BLaER1 treated with 17β-estradiol and CSF1 and Interleukin-3, amounts not matched to agents 10 nM and 100 nM (cell line): ENCODE results near the gene HAPLN1.
A peak's percentile ranks its signal among the peaks of the same experiment; 100 is the strongest.

Experiments
- H3K27ac ChIP-seq, 11 experiments: shearing (Covaris generic); formaldehyde crosslinking; 2 replicates each; pipeline ENCODE4 v1.8.1; 2022
- H3K27me3 ChIP-seq, 11 experiments: shearing (Covaris generic); formaldehyde crosslinking; 2 replicates each; pipeline ENCODE4 v1.8.1; 2022
- H3K36me3 ChIP-seq, 11 experiments: shearing (Covaris generic); formaldehyde crosslinking; 2 replicates each; pipeline ENCODE4 v1.8.1; 2022
- H3K4me1 ChIP-seq, 10 experiments: shearing (Covaris generic); formaldehyde crosslinking; 2 replicates each; pipeline ENCODE4 v1.8.1; 2022
- H3K4me2 ChIP-seq, 11 experiments: shearing (Covaris generic); formaldehyde crosslinking; 2 replicates each; pipeline ENCODE4 v1.8.1; 2022
- H3K4me3 ChIP-seq, 10 experiments: shearing (Covaris generic); formaldehyde crosslinking; 2 replicates each; pipeline ENCODE4 v1.8.1; 2022
- H3K9ac ChIP-seq, 11 experiments: shearing (Covaris generic); formaldehyde crosslinking; 2 replicates each; pipeline ENCODE4 v1.8.1; 2022
- H3K9me3 ChIP-seq, 11 experiments: shearing (Covaris generic); formaldehyde crosslinking; replicated peaks in 1 of 11; 2 replicates each; pipeline ENCODE4 v1.8.1; 2022
- H4K20me1 ChIP-seq, 11 experiments: shearing (Covaris generic); formaldehyde crosslinking; 2 replicates each; pipeline ENCODE4 v1.8.1; 2022
- Cebpa-rat ChIP-seq, 11 experiments: shearing (Covaris generic); IDR thresholded peaks; 2 replicates each; pipeline ENCODE4 v1.8.1; 2022

Gene HAPLN1

GRCh38 chr5:83665631-83666030, 55.0 kb downstream of the HAPLN1 start:
- Histone ChIP-seq H3K4me2 (no peak overlapping the region), H3K27me3 (peaks cover 0 to 85% (median 0%) of the 10 kb centered on the region in 11 experiments; a peak in 9 of 22 replicates), H3K36me3 (no peaks in the 10 kb centered on the region), H3K9me3 (0 out of 22 replicates have a peak, but pooled peaks cover 0 to 4% (median 0%) of the 10 kb centered on the region in 11 experiments), H3K9ac (no peak overlapping the region), H3K4me1 (no peaks in the 10 kb centered on the region), H4K20me1 (peaks cover 0 to 8% (median 0%) of the 10 kb centered on the region in 11 experiments; a peak in 2 of 22 replicates), H3K4me3 (no peak overlapping the region), H3K27ac (no peak overlapping the region)
- no peak for TF ChIP-seq Cebpa-rat (IDR thresholded peaks at IDR 0.05)

- no peak overlapping the region for H3K9ac ChIP-seq
- H3K4me1 ChIP-seq: no peaks in the 10 kb centered on the region
- peaks cover 0 to 88% (median 0%) of the 10 kb centered on the region in 11 experiments; a peak in 9 of 22 replicates for H3K27me3 ChIP-seq
- no peak overlapping the region for H3K4me2 ChIP-seq
- H3K27ac ChIP-seq: no peak overlapping the region
- H4K20me1 ChIP-seq: peaks cover 0 to 8% (median 0%) of the 10 kb centered on the region in 11 experiments; a peak in 2 of 22 replicates
- no peak overlapping the region for H3K4me3 ChIP-seq
- 0 out of 22 replicates have a peak, but pooled peaks cover 0 to 4% (median 0%) of the 10 kb centered on the region in 11 experiments for H3K9me3 ChIP-seq
- H3K36me3 ChIP-seq: no peaks in the 10 kb centered on the region
- no peak for TF ChIP-seq Cebpa-rat (IDR thresholded peaks at IDR 0.05)
Measured at GRCh38 chr5:83662558-83662957, 58.1 kb downstream of the HAPLN1 start.

GRCh38 chr5:83657807-83658525, 62.7 kb downstream of the HAPLN1 start:
- Histone ChIP-seq H3K27ac (no peak overlapping the region), H4K20me1 (peaks cover 0 to 3% (median 0%) of the 10 kb centered on the region in 11 experiments; a peak in 2 of 22 replicates), H3K9ac (no peak overlapping the region), H3K4me3 (no peak overlapping the region), H3K4me2 (no peak overlapping the region), H3K9me3 (no peaks in the 10 kb centered on the region), H3K36me3 (no peaks in the 10 kb centered on the region), H3K4me1 (peaks cover 0 to 13% (median 0%) of the 10 kb centered on the region in 10 experiments; a peak in 4 of 20 replicates), H3K27me3 (peaks cover 0 to 77% (median 0%) of the 10 kb centered on the region in 11 experiments; a peak in 8 of 22 replicates)
- peak in 4 of 11 experiments; percentile 38 to 81 (median 64); a peak in 6 of 22 replicates for TF ChIP-seq Cebpa-rat (IDR thresholded peaks at IDR 0.05)

- Histone ChIP-seq H3K27me3 (peaks cover 0 to 56% (median 0%) of the 10 kb centered on the region in 11 experiments; a peak in 8 of 22 replicates), H3K4me1 (peaks cover 0 to 13% (median 0%) of the 10 kb centered on the region in 10 experiments; a peak in 4 of 20 replicates), H4K20me1 (no peaks in the 10 kb centered on the region), H3K9me3 (no peaks in the 10 kb centered on the region), H3K4me2 (no peak overlapping the region), H3K36me3 (no peaks in the 10 kb centered on the region), H3K4me3 (no peak overlapping the region), H3K9ac (no peak overlapping the region), H3K27ac (no peak overlapping the region)
- no peak for TF ChIP-seq Cebpa-rat (IDR thresholded peaks at IDR 0.05)
Measured at GRCh38 chr5:83654427-83654994, 66.1 kb downstream of the HAPLN1 start.

GRCh38 chr5:83653669-83654068, 67.0 kb downstream of the HAPLN1 start:
- no peak for TF ChIP-seq Cebpa-rat (IDR thresholded peaks at IDR 0.05)
- Histone ChIP-seq H3K9me3 (no peaks in the 10 kb centered on the region), H3K9ac (no peak overlapping the region), H3K36me3 (no peaks in the 10 kb centered on the region), H3K4me1 (peaks cover 0 to 13% (median 0%) of the 10 kb centered on the region in 10 experiments; a peak in 4 of 20 replicates), H3K27me3 (peaks cover 0 to 48% (median 0%) of the 10 kb centered on the region in 11 experiments; a peak in 8 of 22 replicates), H4K20me1 (no peaks in the 10 kb centered on the region), H3K4me2 (peak overlapping the region in 2 of 11 experiments; percentile 28 to 41; a peak in 2 of 22 replicates), H3K4me3 (no peak overlapping the region), H3K27ac (no peak overlapping the region)

- Histone ChIP-seq H3K9ac (no peak overlapping the region), H3K4me2 (no peak overlapping the region), H3K36me3 (no peaks in the 10 kb centered on the region), H3K27me3 (0 out of 22 replicates have a peak, but pooled peaks cover 0 to 3% (median 0%) of the 10 kb centered on the region in 11 experiments), H3K27ac (no peak overlapping the region), H4K20me1 (no peaks in the 10 kb centered on the region), H3K9me3 (no peaks in the 10 kb centered on the region), H3K4me1 (no peaks in the 10 kb centered on the region), H3K4me3 (no peak overlapping the region)
- no peak for TF ChIP-seq Cebpa-rat (IDR thresholded peaks at IDR 0.05)
Measured at GRCh38 chr5:83645936-83646335, 74.7 kb downstream of the HAPLN1 start.

GRCh38 chr5:83644301-83644700, 76.4 kb downstream of the HAPLN1 start:
- H3K9ac ChIP-seq: no peak overlapping the region
- no peaks in the 10 kb centered on the region for H3K36me3 ChIP-seq
- no peaks in the 10 kb centered on the region for H3K9me3 ChIP-seq
- H3K4me2 ChIP-seq: no peak overlapping the region
- no peak for TF ChIP-seq Cebpa-rat (IDR thresholded peaks at IDR 0.05)
- no peak overlapping the region for H3K27ac ChIP-seq
- H4K20me1 ChIP-seq: no peaks in the 10 kb centered on the region
- H3K27me3 ChIP-seq: no peaks in the 10 kb centered on the region
- no peaks in the 10 kb centered on the region for H3K4me1 ChIP-seq
- no peak overlapping the region for H3K4me3 ChIP-seq

- Histone ChIP-seq H4K20me1 (no peaks in the 10 kb centered on the region), H3K36me3 (no peaks in the 10 kb centered on the region), H3K27ac (no peak overlapping the region), H3K9ac (no peak overlapping the region), H3K4me3 (no peak overlapping the region), H3K4me1 (no peaks in the 10 kb centered on the region), H3K4me2 (no peak overlapping the region), H3K9me3 (no peaks in the 10 kb centered on the region), H3K27me3 (no peaks in the 10 kb centered on the region)
- no peak for TF ChIP-seq Cebpa-rat (IDR thresholded peaks at IDR 0.05)
Measured at GRCh38 chr5:83641946-83642345, 78.7 kb downstream of the HAPLN1 start.

- no peaks in the 10 kb centered on the region for H4K20me1 ChIP-seq
- no peaks in the 10 kb centered on the region for H3K36me3 ChIP-seq
- H3K9ac ChIP-seq: no peak overlapping the region
- no peaks in the 10 kb centered on the region for H3K9me3 ChIP-seq
- no peaks in the 10 kb centered on the region for H3K27me3 ChIP-seq
- H3K27ac ChIP-seq: no peak overlapping the region
- H3K4me3 ChIP-seq: no peak overlapping the region
- TF ChIP-seq Cebpa-rat (IDR thresholded peaks at IDR 0.05): no peak
- H3K4me1 ChIP-seq: no peaks in the 10 kb centered on the region
- H3K4me2 ChIP-seq: no peak overlapping the region
Measured at GRCh38 chr5:83639911-83640310, 80.7 kb downstream of the HAPLN1 start.
